BLaER1 (cell line): Measurements from ENCODE around the gene ELP4.

Experiments used
- H3K27ac ChIP-seq: shearing (Covaris generic); formaldehyde crosslinking; 2 replicates; pipeline ENCODE4 v1.8.1; 2022
- H3K27me3 ChIP-seq: shearing (Covaris generic); formaldehyde crosslinking; 2 replicates; pipeline ENCODE4 v1.8.1; 2022
- H3K36me3 ChIP-seq: shearing (Covaris generic); formaldehyde crosslinking; 2 replicates; pipeline ENCODE4 v1.8.1; 2022
- H3K4me1 ChIP-seq: shearing (Covaris generic); formaldehyde crosslinking; 2 replicates; pipeline ENCODE4 v1.8.1; 2022
- H3K4me2 ChIP-seq: shearing (Covaris generic); formaldehyde crosslinking; 2 replicates; pipeline ENCODE4 v1.8.1; 2022
- H3K4me3 ChIP-seq: shearing (Covaris generic); formaldehyde crosslinking; 2 replicates; pipeline ENCODE4 v1.8.1; 2022
- H3K9ac ChIP-seq: shearing (Covaris generic); formaldehyde crosslinking; 2 replicates; pipeline ENCODE4 v1.8.1; 2022
- H3K9me3 ChIP-seq: shearing (Covaris generic); formaldehyde crosslinking; 2 replicates; pipeline ENCODE4 v1.8.1; 2022
- H4K20me1 ChIP-seq: shearing (Covaris generic); formaldehyde crosslinking; 2 replicates; pipeline ENCODE4 v1.8.1; 2022
- Cebpa-rat ChIP-seq: shearing (Covaris generic); IDR thresholded peaks from 2 replicates; pipeline ENCODE4 v1.8.1; 2022

The ELP4 gene

GRCh38 chr11:31817621-31818424 lies 308.3 kb downstream of the ELP4 start:
- Histone ChIP-seq H3K4me3 (peak overlapping the region; percentile 36; the same call in 1 of the 2 replicates), H3K27ac (no peak overlapping the region), H3K27me3 (peaks cover 100% of the 10 kb centered on the region), H3K36me3 (no peaks in the 10 kb centered on the region), H3K9me3 (peaks cover 68% of the 10 kb centered on the region), H3K4me1 (peaks cover 2% of the 10 kb centered on the region; the same call in 1 of the 2 replicates), H4K20me1 (peaks cover 44% of the 10 kb centered on the region), H3K9ac (no peak overlapping the region), H3K4me2 (no peak overlapping the region)
- no peak for TF ChIP-seq Cebpa-rat

- Histone ChIP-seq H3K9ac (no peak overlapping the region), H4K20me1 (peaks cover 44% of the 10 kb centered on the region), H3K4me2 (no peak overlapping the region), H3K27me3 (peaks cover 100% of the 10 kb centered on the region), H3K36me3 (no peaks in the 10 kb centered on the region), H3K4me3 (peak overlapping the region; percentile 36; the same call in 1 of the 2 replicates), H3K27ac (no peak overlapping the region), H3K9me3 (peaks cover 74% of the 10 kb centered on the region), H3K4me1 (no peaks in the 10 kb centered on the region)
- TF ChIP-seq Cebpa-rat = no peak
Observed at GRCh38 chr11:31818425-31818755, 308.8 kb downstream of the ELP4 start.

- Histone ChIP-seq H3K4me1 (no peaks in the 10 kb centered on the region), H3K9ac (no peak overlapping the region), H3K27me3 (peaks cover 100% of the 10 kb centered on the region), H3K27ac (no peak overlapping the region), H3K36me3 (no peaks in the 10 kb centered on the region), H3K9me3 (peaks cover 78% of the 10 kb centered on the region), H4K20me1 (peaks cover 40% of the 10 kb centered on the region), H3K4me2 (no peak overlapping the region), H3K4me3 (no peak overlapping the region)
- TF ChIP-seq Cebpa-rat = no peak
Observed at GRCh38 chr11:31818874-31819331, 309.3 kb downstream of the ELP4 start.

GRCh38 chr11:31819621-31820437 lies 310.3 kb downstream of the ELP4 start:
- Histone ChIP-seq H3K4me2 (no peak overlapping the region), H3K36me3 (no peaks in the 10 kb centered on the region), H3K9ac (no peak overlapping the region), H3K27me3 (peaks cover 100% of the 10 kb centered on the region), H3K4me1 (no peaks in the 10 kb centered on the region), H3K4me3 (no peak overlapping the region), H3K9me3 (peaks cover 78% of the 10 kb centered on the region), H3K27ac (no peak overlapping the region), H4K20me1 (peaks cover 33% of the 10 kb centered on the region)
- no peak for TF ChIP-seq Cebpa-rat

- TF ChIP-seq Cebpa-rat = no peak
- Histone ChIP-seq H3K36me3 (no peaks in the 10 kb centered on the region), H3K4me1 (no peaks in the 10 kb centered on the region), H3K27ac (no peak overlapping the region), H3K4me3 (no peak overlapping the region), H3K4me2 (no peak overlapping the region), H3K27me3 (peaks cover 100% of the 10 kb centered on the region), H3K9me3 (peaks cover 84% of the 10 kb centered on the region), H4K20me1 (peaks cover 30% of the 10 kb centered on the region), H3K9ac (no peak overlapping the region)
Observed at GRCh38 chr11:31820438-31820818, 310.9 kb downstream of the ELP4 start.

- TF ChIP-seq Cebpa-rat = no peak
- Histone ChIP-seq H3K4me3 (no peak overlapping the region), H3K36me3 (no peaks in the 10 kb centered on the region), H3K4me1 (no peaks in the 10 kb centered on the region), H3K27me3 (peaks cover 100% of the 10 kb centered on the region), H3K27ac (no peak overlapping the region), H3K9ac (no peak overlapping the region), H3K4me2 (no peak overlapping the region), H4K20me1 (peaks cover 21% of the 10 kb centered on the region; the same call in 1 of the 2 replicates), H3K9me3 (peaks cover 84% of the 10 kb centered on the region)
Observed at GRCh38 chr11:31821235-31821764, 311.7 kb downstream of the ELP4 start.

GRCh38 chr11:31821766-31822165 lies 312.2 kb downstream of the ELP4 start:
- Histone ChIP-seq H3K27me3 (peaks cover 100% of the 10 kb centered on the region), H3K4me3 (no peak overlapping the region), H3K4me2 (no peak overlapping the region), H3K4me1 (no peaks in the 10 kb centered on the region), H3K36me3 (no peaks in the 10 kb centered on the region), H3K9me3 (peaks cover 84% of the 10 kb centered on the region), H4K20me1 (peaks cover 18% of the 10 kb centered on the region; the same call in 1 of the 2 replicates), H3K9ac (no peak overlapping the region), H3K27ac (no peak overlapping the region)
- TF ChIP-seq Cebpa-rat = no peak

GRCh38 chr11:31822175-31822926 lies 312.8 kb downstream of the ELP4 start:
- no peak overlapping the region for H3K9ac ChIP-seq
- H3K4me2 ChIP-seq = no peak overlapping the region
- TF ChIP-seq Cebpa-rat = no peak
- H3K36me3 ChIP-seq = no peaks in the 10 kb centered on the region
- no peaks in the 10 kb centered on the region for H3K4me1 ChIP-seq
- no peak overlapping the region for H3K27ac ChIP-seq
- no peak overlapping the region for H3K4me3 ChIP-seq
- H4K20me1 ChIP-seq = peaks cover 18% of the 10 kb centered on the region; the same call in 1 of the 2 replicates
- H3K9me3 ChIP-seq = peaks cover 84% of the 10 kb centered on the region
- H3K27me3 ChIP-seq = peaks cover 100% of the 10 kb centered on the region

GRCh38 chr11:31822927-31823643 lies 313.5 kb downstream of the ELP4 start:
- Histone ChIP-seq H3K4me2 (no peak overlapping the region), H3K9me3 (peaks cover 76% of the 10 kb centered on the region), H4K20me1 (peaks cover 18% of the 10 kb centered on the region; the same call in 1 of the 2 replicates), H3K27me3 (peaks cover 100% of the 10 kb centered on the region), H3K4me3 (no peak overlapping the region), H3K36me3 (no peaks in the 10 kb centered on the region), H3K27ac (no peak overlapping the region), H3K4me1 (no peaks in the 10 kb centered on the region), H3K9ac (no peak overlapping the region)
- TF ChIP-seq Cebpa-rat = no peak
